Activated T-cell treated with anti-CD3 and anti-CD28 coated beads, Interleukin-2, amount 50 U/mL, for 72 hours (primary cell): ENCODE measurements around the gene TSC2. TPM values are rescaled to one million over a fixed set of nuclear protein-coding genes. Genes with fewer than 3 reads are reported as not detected.
"Not testable (repeated sequence)": the region's sequence is repeated elsewhere in the genome, so short reads cannot be mapped to it uniquely, and the experiment has no call there.

Experiments
- ATAC-seq, 2 donors: fragments of 150-1000 bp; cut with Tn5 transposase; replicated peaks in 1 of 2; 2 replicates each; pipeline ENCODE4 v1.10.0; 2021; ENCODE audit warnings: moderate library complexity in 2 of 2, mild to moderate bottlenecking in 1 of 2
- DNase-seq, 2 donors: peaks; one replicate each; pipeline ENCODE4 v3.0.0; 2021 to 2022; ENCODE audit warnings: mixed read lengths in 1 of 2
- H3K27ac Mint-ChIP-seq: one replicate; pipeline ENCODE4 v1.8.0; 2022; ENCODE audit warnings: mild to moderate bottlenecking, moderate library complexity, mixed read lengths
- H3K27me3 Mint-ChIP-seq: one replicate; pipeline ENCODE4 v1.8.0; 2022; ENCODE audit warnings: low read depth, mixed read lengths
- H3K36me3 Mint-ChIP-seq, 2 donors: one replicate each; pipeline ENCODE4 v1.8.0; 2022; ENCODE audit warnings: mixed read lengths in 2 of 2, mild to moderate bottlenecking in 1 of 2; ENCODE audit not compliant: insufficient read depth in 2 of 2
- H3K4me1 Mint-ChIP-seq: one replicate; pipeline ENCODE4 v1.8.0; 2022; ENCODE audit warnings: low read depth, mixed read lengths
- H3K4me3 Mint-ChIP-seq, 2 donors: one replicate each; pipeline ENCODE4 v1.8.0; 2022; ENCODE audit warnings: mild to moderate bottlenecking in 2 of 2, mixed read lengths in 2 of 2, moderate library complexity in 2 of 2
- H3K9me3 Mint-ChIP-seq, 2 donors: one replicate each; pipeline ENCODE4 v1.8.0; 2022; ENCODE audit warnings: mixed read lengths in 2 of 2
- total RNA-seq, 2 donors: library from RNA; stranded (reverse); gene quantifications; one replicate each; pipeline ENCODE4 v1.2.3, GENCODE V29; 2022

The TSC2 gene
- total RNA-seq, 2 donors from 2014 or later: 96.6 to 98.4 TPM

DNA sequence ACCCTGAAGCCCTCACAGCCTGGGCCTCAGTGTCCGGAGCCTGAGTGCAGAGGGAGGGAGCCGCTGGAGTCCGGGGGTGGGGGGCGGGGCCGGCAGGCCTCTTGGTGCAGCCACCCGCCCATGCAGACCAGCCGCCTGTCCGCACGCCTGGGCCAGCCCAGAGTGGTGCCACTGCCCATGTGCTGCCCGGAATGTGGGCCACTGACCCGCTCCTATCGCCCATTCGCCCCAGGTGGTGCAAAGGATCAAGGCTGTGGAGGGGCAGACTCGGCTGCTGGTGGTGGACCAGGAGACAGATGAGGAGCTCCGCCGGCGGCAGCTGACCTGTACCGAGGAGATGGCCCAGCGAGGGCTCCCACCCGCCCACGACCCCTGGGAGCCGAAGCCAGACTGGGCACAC is 18.4 kb upstream of the TSC2 start:
- Mint-ChIP-seq H3K4me1 (no peaks in the 10 kb centered on the region), H3K9me3 (no peaks in the 10 kb centered on the region), H3K4me3 (no peak overlapping the region), H3K27ac (no peak overlapping the region), H3K36me3 (no peaks in the 10 kb centered on the region), H3K27me3 (peaks cover 17% of the 10 kb centered on the region)
- DNase-seq (no peak), ATAC-seq (no peak)

DNA sequence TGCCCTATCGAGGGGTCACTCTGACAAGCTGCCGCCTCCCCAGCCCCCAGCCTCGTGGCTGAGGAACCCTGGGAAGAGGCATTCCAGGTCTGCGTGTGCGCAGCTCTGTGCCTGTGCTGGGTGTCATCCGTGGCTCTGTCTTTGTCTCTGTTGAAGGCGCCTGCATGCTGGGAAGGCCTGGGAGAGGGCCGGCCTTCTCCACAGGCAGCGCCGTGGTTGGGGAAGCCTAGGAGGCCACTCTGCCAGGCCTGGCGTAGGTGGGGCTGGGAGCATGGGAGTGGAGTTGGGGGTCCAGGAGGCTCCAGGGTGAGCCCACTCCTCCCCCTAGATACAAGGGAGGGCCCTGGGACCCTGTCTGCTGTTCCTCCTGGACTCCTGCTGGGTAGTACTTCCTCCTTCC is 17.7 kb upstream of the TSC2 start:
- Mint-ChIP-seq H3K36me3 (no peaks in the 10 kb centered on the region), H3K9me3 (no peaks in the 10 kb centered on the region), H3K4me3 (no peak overlapping the region), H3K27ac (no peak overlapping the region), H3K4me1 (no peaks in the 10 kb centered on the region), H3K27me3 (peaks cover 17% of the 10 kb centered on the region)
- ATAC-seq (no peak), DNase-seq (no peak)

DNA sequence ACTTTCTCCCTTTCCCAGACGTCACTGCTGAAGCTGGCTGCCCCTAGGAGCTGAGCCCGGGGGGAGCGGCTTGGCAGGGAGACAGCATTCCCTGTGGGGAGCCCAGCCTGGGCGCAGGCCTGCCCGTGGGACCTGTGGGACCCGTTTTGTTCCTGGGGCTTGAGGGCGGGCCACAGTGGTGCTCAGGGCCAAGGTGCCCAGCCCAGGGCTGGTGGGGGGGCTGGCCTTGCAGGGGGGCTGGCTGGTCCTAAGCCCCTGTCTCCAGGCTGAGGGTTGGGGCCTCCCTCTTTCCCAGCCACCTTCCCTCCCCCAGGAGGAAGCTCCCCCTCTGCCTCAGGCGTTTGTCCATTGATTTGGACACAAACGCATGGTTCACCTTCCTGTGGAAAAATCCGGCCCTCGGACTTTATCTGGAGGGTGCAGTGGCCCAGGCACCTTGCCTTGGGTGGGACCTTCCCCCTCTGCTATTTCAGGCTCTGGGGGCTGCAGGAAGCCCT is 16.7 kb upstream of the TSC2 start:
- no peak overlapping the region for H3K4me3 Mint-ChIP-seq
- H3K27ac Mint-ChIP-seq: no peak overlapping the region
- H3K27me3 Mint-ChIP-seq: peaks cover 11% of the 10 kb centered on the region
- ATAC-seq (no peak), DNase-seq (no peak)
- H3K9me3 Mint-ChIP-seq: no peaks in the 10 kb centered on the region
- no peaks in the 10 kb centered on the region for H3K36me3 Mint-ChIP-seq
- H3K4me1 Mint-ChIP-seq: no peaks in the 10 kb centered on the region

GRCh38 chr16:2032285-2033056 is 15.3 kb upstream of the TSC2 start:
- Mint-ChIP-seq H3K9me3 (no peaks in the 10 kb centered on the region), H3K4me3 (no peak overlapping the region), H3K36me3 (no peaks in the 10 kb centered on the region), H3K27me3 (peaks cover 9% of the 10 kb centered on the region), H3K27ac (no peak overlapping the region), H3K4me1 (no peaks in the 10 kb centered on the region)
- DNase-seq (no peak), ATAC-seq (no peak)

DNA sequence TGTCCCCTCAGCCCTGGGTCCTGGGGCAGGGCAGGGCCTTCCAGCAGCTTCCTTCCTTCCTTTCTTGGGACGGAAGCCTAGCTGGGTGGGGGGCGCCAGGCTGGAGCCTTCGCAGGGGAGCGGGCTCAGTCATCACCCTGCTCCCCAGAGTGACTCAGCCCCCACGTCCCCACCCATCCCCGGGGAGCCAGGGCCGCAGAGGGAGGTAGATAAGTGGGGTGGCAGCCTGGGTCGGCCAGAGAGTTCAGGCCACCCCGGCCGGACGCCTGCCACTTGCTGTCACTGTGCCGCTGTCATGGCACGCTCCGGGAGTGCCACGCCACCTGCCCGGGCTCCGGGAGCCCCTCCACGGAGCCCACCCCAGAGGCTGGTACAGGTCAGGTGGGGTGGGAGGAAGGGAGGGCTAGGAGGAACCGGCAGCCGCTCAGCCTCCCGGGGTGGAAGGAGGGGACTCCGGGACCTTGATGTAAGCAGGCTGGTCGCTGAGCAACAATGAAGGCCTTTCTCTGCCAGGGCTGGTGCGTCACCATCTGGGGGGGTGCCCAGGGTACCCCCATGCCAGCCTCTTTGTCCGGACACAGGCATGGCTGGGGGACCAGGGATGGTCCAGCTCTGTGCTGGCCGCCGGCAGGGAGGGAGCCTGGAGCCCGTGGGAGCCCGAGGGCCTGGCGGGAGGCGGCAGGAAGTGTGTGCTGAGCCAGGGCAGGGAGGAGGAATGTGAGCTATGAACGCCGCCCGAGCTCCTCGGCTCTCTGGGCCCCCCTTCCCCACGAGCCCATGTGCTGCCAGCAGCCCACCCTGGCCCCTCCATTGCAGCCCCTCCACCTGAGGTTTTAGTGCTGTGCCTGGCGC is 14.5 kb upstream of the TSC2 start:
- DNase-seq: no peak
- Mint-ChIP-seq H3K4me1 (no peaks in the 10 kb centered on the region), H3K27ac (no peak overlapping the region), H3K4me3 (no peak overlapping the region), H3K9me3 (no peaks in the 10 kb centered on the region), H3K36me3 (no peaks in the 10 kb centered on the region), H3K27me3 (peaks cover 1% of the 10 kb centered on the region)
- peak in 1 of 2 donors; percentile 27 for ATAC-seq

GRCh38 chr16:2033909-2034695 is 13.7 kb upstream of the TSC2 start:
- not testable (repeated sequence) for ATAC-seq, DNase-seq, H3K9me3 Mint-ChIP-seq

DNA sequence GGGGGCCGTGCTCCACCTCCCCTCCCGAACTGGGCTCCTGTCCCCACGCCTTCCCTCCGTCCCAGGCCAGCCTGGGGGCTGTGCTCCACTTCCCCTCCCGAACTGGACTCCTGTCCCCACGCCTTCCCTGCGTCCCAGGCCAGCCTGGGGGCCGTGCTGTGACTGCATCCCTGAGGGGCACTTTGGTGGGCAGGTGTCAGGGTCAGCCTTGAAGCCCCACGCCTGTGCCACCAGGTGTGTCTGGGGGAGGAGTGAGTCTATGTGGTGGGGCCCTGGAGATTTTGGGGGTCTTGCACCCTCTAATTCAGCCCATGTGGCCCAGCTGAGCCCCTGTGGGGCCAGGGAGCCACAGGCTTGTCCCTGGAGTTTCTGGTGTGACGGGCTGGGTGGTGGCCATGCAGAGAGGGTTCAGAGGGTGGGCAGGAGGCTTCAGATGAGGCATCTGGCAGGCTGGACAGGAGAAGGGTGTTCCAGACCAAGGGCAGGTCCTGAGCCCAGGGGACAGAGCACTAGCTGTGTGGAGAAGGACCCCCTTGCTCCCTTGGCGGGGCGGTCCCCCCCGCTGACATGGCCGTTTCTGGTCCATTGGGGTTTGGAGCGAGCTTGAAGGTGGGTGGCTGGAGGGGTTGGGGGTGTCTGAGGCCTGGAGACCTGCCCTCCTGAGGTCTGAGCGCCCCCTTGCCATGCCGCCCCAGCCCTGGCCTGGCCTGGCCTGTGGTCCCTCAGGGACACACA is 12.9 kb upstream of the TSC2 start:
- Mint-ChIP-seq H3K36me3 (no peaks in the 10 kb centered on the region), H3K4me1 (no peaks in the 10 kb centered on the region), H3K27me3 (no peaks in the 10 kb centered on the region), H3K4me3 (no peak overlapping the region), H3K9me3 (no peaks in the 10 kb centered on the region), H3K27ac (no peak overlapping the region)
- DNase-seq (no peak), ATAC-seq (no peak)

More at GRCh38 chr16:2033909-2034695, 13.7 kb upstream of the TSC2 start:
- H3K27ac Mint-ChIP-seq, H3K27me3 Mint-ChIP-seq, H3K4me1 Mint-ChIP-seq, H3K36me3 Mint-ChIP-seq, H3K4me3 Mint-ChIP-seq: not testable (repeated sequence)

- ATAC-seq (no peak), DNase-seq (no peak)
- H3K27ac Mint-ChIP-seq: no peak overlapping the region
Observed at GRCh38 chr16:2035431-2036199, 12.2 kb upstream of the TSC2 start.

DNA sequence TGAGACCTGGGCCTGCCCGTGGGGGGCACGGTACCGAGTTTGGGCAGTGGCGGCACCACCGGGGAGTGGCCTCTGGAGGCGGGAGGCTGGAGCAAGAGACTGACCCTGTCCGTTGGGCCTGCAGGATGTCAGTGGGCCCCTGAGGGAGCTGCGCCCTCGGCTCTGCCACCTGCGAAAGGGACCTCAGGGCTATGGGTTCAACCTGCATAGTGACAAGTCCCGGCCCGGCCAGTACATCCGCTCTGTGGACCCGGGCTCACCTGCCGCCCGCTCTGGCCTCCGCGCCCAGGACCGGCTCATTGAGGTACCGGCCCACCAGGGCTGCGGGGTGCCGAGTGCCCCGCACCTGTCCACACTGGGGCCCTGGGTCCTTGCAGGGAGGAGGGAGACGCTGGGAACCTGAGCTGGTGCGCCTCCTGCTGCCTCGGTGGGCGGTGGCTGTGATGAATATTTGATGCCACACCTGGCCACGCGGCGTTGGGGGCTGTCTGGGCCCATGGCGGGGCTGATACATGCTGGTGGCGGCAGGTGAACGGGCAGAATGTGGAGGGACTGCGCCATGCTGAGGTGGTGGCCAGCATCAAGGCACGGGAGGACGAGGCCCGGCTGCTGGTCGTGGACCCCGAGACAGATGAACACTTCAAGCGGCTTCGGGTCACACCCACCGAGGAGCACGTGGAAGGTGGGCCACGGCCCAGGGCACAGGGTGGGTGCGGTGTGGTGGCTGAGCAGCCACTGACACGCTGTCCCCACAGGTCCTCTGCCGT is 11.4 kb upstream of the TSC2 start:
- ATAC-seq: no peak
- DNase-seq: no peak
- H3K4me1 Mint-ChIP-seq: no peaks in the 10 kb centered on the region
- H3K4me3 Mint-ChIP-seq: no peak overlapping the region
- H3K27me3 Mint-ChIP-seq: no peaks in the 10 kb centered on the region
- H3K27ac Mint-ChIP-seq: no peak overlapping the region
- H3K9me3 Mint-ChIP-seq: no peaks in the 10 kb centered on the region
- no peaks in the 10 kb centered on the region for H3K36me3 Mint-ChIP-seq

More at GRCh38 chr16:2035431-2036199, 12.2 kb upstream of the TSC2 start:
- Mint-ChIP-seq H3K4me3 (no peak overlapping the region), H3K27me3 (no peaks in the 10 kb centered on the region), H3K36me3 (no peaks in the 10 kb centered on the region), H3K4me1 (no peaks in the 10 kb centered on the region), H3K9me3 (no peaks in the 10 kb centered on the region)

DNA sequence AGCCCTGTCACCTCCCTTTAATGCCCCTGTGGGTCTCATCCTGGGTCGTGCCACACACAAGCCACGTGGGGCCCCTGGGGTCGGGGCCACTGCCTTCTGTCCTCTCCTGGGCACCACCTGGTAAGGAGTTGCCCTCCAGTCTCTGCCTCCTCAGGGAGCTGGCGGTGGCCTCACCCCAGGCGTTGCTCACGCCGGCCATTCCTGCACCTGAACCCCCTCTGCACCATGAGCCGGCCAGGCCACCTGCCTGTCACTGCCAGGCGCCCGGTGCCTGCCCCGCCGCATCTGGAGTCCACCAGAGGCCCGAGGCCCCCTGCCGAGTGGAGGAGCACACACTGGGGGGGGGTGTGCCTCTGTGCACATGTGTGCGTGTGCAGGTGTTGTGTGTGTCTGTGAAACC is 10.7 kb upstream of the TSC2 start:
- Mint-ChIP-seq H3K36me3 (no peaks in the 10 kb centered on the region), H3K4me1 (no peaks in the 10 kb centered on the region), H3K27me3 (no peaks in the 10 kb centered on the region), H3K27ac (no peak overlapping the region), H3K9me3 (no peaks in the 10 kb centered on the region), H3K4me3 (no peak overlapping the region)
- ATAC-seq (no peak), DNase-seq (no peak)

- H3K9me3 Mint-ChIP-seq: no peaks in the 10 kb centered on the region
- no peak overlapping the region for H3K27ac Mint-ChIP-seq
Observed at GRCh38 chr16:2037647-2038381, 10.0 kb upstream of the TSC2 start.

More at GRCh38 chr16:2037647-2038381, 10.0 kb upstream of the TSC2 start:
- no peak overlapping the region for H3K4me3 Mint-ChIP-seq
- H3K4me1 Mint-ChIP-seq: no peaks in the 10 kb centered on the region
- ATAC-seq: no peak
- no peaks in the 10 kb centered on the region for H3K36me3 Mint-ChIP-seq
- no peak for DNase-seq
- H3K27me3 Mint-ChIP-seq: no peaks in the 10 kb centered on the region
